HG03045 (cell line): ENCODE measurements around the gene SLC22A17.
A peak's percentile ranks its signal among the peaks of the same experiment; 100 is the strongest.
"Not testable (repeated sequence)": the region's sequence is repeated elsewhere in the genome, so short reads cannot be mapped to it uniquely, and the experiment has no call there.

Experiments used
- ATAC-seq: cut with Tn5 transposase; IDR thresholded peaks from one replicate; pipeline ENCODE4 v1.9.1; 2021; ENCODE audit warnings: mild to moderate bottlenecking, moderate library complexity; ENCODE audit not compliant: unreplicated experiment

Gene SLC22A17

GRCh38 chr14:23346693-23347405 is 5.8 kb downstream of the SLC22A17 start:
- no peak for ATAC-seq

- ATAC-seq: no peak
Observed at GRCh38 chr14:23345987-23346692, 6.5 kb downstream of the SLC22A17 start.

DNA sequence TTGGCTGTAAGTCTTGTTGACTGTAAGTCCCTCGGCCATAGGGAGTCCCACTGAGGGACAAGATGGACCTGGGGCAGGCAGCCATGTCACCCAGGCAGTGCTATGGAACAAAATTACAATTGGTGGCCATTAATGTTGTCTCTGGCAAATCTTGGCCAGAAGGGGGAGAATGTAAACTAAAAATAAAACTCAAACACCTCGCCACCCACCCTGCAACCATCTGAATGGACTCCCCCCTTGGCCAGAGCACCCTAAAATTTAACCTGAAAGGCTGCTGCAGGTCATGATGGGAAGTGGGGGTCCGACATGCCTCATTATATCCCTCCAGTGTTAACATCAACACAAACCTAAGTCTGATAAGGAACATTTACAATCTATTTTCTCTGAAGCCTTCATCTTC is 8.2 kb downstream of the SLC22A17 start:
- ATAC-seq: no peak

- no peak for ATAC-seq
Observed at GRCh38 chr14:23339506-23340268, 13.0 kb downstream of the SLC22A17 start.

- no peak for ATAC-seq
Observed at GRCh38 chr14:23335623-23336022, 17.1 kb downstream of the SLC22A17 start.

GRCh38 chr14:23327947-23328744 is 24.5 kb downstream of the SLC22A17 start:
- ATAC-seq: no peak

DNA sequence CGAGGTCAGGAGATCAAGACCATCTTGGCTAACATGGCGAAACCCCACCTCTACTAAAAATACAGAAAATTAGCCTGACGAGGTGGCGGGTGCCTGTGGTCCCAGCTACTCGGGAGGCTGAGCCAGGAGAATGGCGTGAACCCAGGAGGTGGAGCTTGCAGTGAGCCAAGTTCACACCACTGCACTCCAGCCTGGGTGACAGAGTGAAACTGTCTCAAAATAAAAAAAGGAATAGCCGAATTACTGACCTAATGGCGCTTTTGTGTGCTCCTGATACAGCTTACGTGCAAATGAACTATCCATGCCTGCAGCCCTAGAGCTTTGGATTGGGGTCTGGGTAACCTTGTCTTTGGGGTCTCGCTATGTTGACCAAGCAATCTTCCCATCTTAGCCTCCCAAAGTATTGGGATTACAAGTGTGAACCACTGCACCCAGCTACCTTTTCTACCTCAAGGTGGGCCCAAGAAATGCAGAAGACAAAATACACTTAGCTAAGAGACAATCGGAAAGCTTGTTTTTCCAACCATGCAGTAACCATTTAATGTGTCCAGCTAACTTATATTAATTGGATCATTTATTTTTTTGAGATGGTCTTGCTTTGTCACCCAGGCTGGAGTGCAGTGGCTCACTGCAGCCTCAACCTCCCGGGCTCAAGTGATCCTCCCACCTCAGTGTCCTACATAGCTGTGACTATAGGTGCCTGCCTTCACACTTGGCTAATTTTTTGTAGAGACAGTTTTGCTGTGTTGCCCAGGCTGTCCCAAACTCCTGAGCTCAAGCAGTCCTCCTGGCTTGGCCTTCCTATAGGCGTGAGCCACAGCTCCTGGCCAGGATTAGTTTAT is 26.0 kb downstream of the SLC22A17 start:
- no peak for ATAC-seq

DNA sequence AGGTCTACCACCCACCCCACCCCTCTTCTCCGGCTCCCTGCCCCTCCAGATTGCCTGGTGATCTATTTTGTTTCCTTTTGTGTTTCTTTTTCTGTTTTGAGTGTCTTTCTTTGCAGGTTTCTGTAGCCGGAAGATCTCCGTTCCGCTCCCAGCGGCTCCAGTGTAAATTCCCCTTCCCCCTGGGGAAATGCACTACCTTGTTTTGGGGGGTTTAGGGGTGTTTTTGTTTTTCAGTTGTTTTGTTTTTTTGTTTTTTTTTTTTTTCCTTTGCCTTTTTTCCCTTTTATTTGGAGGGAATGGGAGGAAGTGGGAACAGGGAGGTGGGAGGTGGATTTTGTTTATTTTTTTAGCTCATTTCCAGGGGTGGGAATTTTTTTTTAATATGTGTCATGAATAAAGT is 26.9 kb downstream of the SLC22A17 start:
- not testable (repeated sequence) for ATAC-seq

GRCh38 chr14:23324993-23325392 is 27.7 kb downstream of the SLC22A17 start:
- ATAC-seq: no peak

DNA sequence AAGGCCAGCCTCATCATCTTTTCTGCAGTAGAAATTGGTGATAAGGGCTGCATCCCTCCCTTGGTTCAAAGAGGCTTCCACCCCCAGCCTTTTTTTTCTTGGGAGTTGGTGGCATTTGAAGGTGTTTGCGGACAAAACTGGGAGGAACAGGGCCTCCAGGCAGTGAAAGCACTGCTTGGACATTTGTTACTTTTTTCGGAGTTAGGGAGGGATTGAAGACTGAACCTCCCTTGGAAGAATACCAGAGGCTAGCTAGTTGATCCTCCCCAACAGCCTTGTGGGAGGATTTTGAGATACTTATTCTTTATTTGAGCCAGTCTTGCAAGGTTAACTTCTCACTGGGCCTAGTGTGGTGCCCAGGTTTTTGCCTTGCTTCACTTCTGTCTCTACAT is 28.2 kb downstream of the SLC22A17 start:
- ATAC-seq: no peak

GRCh38 chr14:23323838-23324454 is 28.7 kb downstream of the SLC22A17 start:
- no peak for ATAC-seq

DNA sequence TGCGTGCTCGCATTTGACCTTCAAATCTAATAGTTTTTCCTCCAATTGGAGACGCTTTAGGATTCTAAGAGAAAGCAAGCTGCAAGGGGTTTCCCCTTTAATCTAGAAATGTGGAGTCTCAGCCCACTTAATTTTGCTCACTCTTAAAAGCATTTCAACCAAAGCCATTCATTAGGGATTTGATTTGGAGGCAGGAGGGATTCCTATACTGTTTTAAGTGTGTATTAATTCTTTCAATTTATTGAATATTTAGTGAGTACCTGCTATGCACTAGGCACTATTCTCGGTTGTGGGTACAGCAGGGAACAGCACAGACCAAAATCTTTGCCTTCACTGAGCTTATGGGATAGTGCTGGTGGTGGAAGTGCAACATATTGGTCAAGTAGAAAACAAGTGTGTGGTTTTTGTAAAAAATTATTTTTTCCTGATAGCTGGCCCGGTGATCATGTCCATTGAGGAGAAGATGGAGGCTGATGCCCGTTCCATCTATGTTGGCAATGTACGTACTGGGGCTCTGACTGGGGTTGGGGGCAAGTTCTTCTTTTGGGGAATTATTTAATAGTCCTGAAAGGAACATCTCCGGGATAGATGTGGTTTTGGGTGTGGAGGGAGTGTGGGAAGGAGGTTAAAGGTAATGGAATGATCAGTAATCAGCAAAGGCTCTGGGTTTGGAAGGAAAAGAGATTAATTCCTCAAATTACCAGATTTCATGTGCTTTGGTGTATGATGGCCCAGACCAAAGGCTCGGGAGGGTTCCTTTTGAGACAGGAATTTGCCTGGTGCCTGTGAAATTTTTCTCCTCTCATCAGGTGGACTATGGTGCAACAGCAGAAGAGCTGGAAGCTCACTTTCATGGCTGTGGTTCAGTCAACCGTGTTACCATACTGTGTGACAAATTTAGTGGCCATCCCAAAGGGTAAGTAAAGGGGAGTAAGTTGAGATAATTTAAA is 29.8 kb downstream of the SLC22A17 start:
- ATAC-seq: no peak

DNA sequence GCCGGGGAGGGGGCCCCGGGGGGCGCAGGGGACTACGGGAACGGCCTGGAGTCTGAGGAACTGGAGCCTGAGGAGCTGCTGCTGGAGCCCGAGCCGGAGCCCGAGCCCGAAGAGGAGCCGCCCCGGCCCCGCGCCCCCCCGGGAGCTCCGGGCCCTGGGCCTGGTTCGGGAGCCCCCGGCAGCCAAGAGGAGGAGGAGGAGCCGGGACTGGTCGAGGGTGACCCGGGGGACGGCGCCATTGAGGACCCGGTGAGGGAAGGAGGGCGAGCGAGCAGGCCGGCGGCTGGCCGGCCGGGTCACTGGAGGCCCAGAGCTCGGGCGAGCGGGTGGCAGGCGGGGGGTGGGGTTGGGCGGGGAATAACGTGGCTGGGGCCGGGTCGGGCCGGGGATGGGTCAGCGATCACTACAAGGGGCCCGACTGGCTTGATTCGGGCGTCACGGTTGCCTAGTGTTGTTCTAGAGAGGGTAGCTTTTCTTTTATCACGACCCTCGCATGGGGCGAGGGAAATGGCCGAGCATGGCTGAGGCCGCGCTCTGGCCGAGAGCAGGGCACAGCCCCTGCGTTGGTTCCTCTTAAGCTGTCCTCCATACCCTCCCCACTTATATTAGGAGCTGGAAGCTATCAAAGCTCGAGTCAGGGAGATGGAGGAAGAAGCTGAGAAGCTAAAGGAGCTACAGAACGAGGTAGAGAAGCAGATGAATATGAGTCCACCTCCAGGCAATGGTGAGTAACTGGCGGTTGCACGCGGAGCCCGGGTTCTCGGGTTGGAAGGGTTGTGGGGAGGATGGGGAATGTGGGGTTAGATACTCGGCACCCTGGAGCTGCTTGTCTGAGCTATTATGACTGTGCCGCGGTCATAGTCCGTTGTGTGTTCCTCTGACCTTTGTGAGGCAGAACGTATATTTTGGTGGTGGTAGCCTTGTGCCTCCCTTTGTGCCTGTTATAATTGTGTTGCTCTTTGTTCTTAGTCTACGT is 30.8 kb downstream of the SLC22A17 start:
- ATAC-seq: peak; percentile 15

DNA sequence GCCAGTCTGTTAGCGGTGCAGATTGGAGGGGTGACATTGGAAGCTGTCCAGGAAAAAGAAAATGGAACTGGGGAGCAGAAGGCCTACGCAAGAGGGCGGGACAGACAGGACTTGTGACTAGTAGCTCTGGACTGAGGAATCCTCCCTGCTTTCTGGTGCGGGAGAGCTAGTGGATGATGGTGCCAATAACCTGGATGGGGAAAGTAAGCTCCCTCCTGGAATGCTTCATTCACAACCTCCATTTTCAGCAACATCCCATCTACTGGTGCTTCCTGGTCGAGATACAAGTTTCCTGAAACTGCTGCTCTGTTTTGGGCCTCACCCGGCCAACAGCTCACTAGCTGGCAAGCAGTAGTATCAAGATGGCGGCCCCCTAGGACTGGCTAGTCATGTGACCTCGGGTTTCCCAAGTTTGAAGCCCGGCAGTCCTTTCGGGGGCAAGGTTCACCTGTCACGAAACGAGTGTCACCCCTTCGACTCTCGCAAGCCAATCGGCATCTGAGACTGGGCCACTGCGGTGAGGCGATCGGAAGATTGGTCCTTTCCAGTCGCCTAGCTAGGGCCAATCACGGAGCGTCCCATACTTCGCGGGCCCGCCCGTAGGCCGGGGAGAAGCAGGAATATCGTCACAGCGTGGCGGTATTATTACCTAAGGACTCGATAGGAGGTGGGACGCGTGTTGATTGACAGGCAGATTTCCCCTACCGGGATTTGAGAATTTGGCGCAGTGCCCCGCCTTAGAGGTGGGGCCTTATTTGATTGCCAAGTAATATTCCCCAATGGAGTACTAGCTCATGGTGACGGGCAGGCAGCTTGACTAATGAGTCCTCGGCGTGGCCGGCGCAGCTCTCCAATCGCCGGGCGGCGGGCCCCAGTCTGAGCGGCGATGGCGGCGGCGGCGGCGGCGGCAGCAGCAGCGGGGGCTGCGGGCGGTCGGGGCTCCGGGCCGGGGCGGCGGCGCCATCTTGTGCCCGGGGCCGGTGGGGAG is 31.8 kb downstream of the SLC22A17 start, which contains the start of gene PABPN1:
Gene PABPN1, plus strand, starts transcription at position 874 of the 988 bp plus-strand sequence. Its CDS starts 13 bp downstream, at position 887.
- peak; percentile 92 for ATAC-seq

- ATAC-seq: no peak
Observed at GRCh38 chr14:23319746-23320583, 32.7 kb downstream of the SLC22A17 start.
